Endothelial cell (in vitro differentiated cells): ENCODE measurements around the gene OGA. TPM values are rescaled to one million over a fixed set of nuclear protein-coding genes. Genes with fewer than 3 reads are reported as not detected.

Experiments used
- DNase-seq: peaks from one replicate; pipeline ENCODE4 v3.0.0; 2021; ENCODE audit warnings: low spot score
- H3K27ac Mint-ChIP-seq: one replicate; pipeline ENCODE4 v1.8.0; 2021; ENCODE audit warnings: mixed read lengths, inconsistent platforms; ENCODE audit not compliant: unreplicated experiment
- H3K27me3 Mint-ChIP-seq: one replicate; pipeline ENCODE4 v1.8.0; 2021; ENCODE audit warnings: mild to moderate bottlenecking, moderate library complexity, mixed read lengths, inconsistent platforms; ENCODE audit not compliant: unreplicated experiment
- H3K36me3 Mint-ChIP-seq: one replicate; pipeline ENCODE4 v1.8.0; 2021; ENCODE audit warnings: mild to moderate bottlenecking, low read depth, mixed read lengths, inconsistent platforms; ENCODE audit not compliant: unreplicated experiment
- H3K4me1 Mint-ChIP-seq: one replicate; pipeline ENCODE4 v1.8.0; 2021; ENCODE audit warnings: mild to moderate bottlenecking, mixed read lengths, inconsistent platforms; ENCODE audit not compliant: unreplicated experiment
- H3K4me3 Mint-ChIP-seq: one replicate; pipeline ENCODE4 v1.8.0; 2021; ENCODE audit warnings: mild to moderate bottlenecking, mixed read lengths, inconsistent platforms; ENCODE audit not compliant: unreplicated experiment
- H3K9me3 Mint-ChIP-seq: one replicate; pipeline ENCODE4 v1.8.0; 2021; ENCODE audit warnings: mixed read lengths, inconsistent platforms; ENCODE audit not compliant: unreplicated experiment
- total RNA-seq: library from RNA; stranded (reverse); fragmentation: NEBNext Ultra II Directional; extraction: Animal tissue kit (Norgen Biotek cat#: 25700); gene quantifications from one replicate; pipeline ENCODE4 v1.2.1, GENCODE V29; 2021; ENCODE audit not compliant: unreplicated experiment
- TF ChIP-seq, protein P1 (sequence below): fragments of 200-600 bp; sonication (generic); IDR thresholded peaks from one replicate; pipeline ENCODE4 v1.5.0; 2021; ENCODE audit warnings: antibody characterized with exemption; ENCODE audit not compliant: unreplicated experiment

Gene OGA
- total RNA-seq, 1 donor from 2014 or later = 115 TPM

DNA sequence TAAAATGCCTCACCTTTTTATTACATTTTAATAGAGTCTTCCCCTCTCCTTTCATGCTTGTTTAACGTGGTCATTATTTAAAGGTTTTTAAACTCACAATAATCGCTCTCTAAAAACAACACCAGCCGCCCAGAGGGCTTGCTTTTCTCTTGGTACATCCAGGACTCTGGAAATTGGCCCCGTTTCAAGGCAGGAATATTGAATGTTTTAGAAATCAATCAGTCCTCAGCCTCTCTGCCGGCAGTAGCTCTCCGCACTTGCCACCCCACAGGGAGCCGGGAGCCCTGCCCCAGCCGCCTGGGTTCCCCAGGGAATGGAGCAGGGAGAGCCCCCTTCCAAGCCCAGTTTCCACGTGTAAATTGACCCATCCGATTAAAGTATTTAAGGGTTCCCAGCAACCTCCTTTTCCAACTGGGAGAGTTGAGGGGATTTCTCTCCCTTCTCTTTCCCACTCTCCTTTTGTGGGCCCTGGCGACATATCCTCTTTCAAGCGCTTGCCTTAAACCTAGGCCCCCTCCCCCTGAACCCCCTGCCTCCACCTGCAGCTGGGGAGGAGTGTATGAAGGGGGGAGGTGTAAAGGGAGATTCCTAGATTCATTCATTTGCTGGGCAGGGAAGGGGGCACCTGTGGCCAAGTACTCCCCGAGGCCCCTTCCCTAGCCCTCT is 44.2 kb downstream of the OGA start:
- H3K36me3 Mint-ChIP-seq = no peaks in the 10 kb centered on the region
- H3K4me1 Mint-ChIP-seq = peaks cover 27% of the 10 kb centered on the region
- TF ChIP-seq, protein P1, sequence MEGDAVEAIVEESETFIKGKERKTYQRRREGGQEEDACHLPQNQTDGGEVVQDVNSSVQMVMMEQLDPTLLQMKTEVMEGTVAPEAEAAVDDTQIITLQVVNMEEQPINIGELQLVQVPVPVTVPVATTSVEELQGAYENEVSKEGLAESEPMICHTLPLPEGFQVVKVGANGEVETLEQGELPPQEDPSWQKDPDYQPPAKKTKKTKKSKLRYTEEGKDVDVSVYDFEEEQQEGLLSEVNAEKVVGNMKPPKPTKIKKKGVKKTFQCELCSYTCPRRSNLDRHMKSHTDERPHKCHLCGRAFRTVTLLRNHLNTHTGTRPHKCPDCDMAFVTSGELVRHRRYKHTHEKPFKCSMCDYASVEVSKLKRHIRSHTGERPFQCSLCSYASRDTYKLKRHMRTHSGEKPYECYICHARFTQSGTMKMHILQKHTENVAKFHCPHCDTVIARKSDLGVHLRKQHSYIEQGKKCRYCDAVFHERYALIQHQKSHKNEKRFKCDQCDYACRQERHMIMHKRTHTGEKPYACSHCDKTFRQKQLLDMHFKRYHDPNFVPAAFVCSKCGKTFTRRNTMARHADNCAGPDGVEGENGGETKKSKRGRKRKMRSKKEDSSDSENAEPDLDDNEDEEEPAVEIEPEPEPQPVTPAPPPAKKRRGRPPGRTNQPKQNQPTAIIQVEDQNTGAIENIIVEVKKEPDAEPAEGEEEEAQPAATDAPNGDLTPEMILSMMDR = no peak
- H3K27ac Mint-ChIP-seq = no peak overlapping the region
- no peaks in the 10 kb centered on the region for H3K9me3 Mint-ChIP-seq
- no peak for DNase-seq
- H3K27me3 Mint-ChIP-seq = peaks cover 13% of the 10 kb centered on the region
- no peak overlapping the region for H3K4me3 Mint-ChIP-seq

DNA sequence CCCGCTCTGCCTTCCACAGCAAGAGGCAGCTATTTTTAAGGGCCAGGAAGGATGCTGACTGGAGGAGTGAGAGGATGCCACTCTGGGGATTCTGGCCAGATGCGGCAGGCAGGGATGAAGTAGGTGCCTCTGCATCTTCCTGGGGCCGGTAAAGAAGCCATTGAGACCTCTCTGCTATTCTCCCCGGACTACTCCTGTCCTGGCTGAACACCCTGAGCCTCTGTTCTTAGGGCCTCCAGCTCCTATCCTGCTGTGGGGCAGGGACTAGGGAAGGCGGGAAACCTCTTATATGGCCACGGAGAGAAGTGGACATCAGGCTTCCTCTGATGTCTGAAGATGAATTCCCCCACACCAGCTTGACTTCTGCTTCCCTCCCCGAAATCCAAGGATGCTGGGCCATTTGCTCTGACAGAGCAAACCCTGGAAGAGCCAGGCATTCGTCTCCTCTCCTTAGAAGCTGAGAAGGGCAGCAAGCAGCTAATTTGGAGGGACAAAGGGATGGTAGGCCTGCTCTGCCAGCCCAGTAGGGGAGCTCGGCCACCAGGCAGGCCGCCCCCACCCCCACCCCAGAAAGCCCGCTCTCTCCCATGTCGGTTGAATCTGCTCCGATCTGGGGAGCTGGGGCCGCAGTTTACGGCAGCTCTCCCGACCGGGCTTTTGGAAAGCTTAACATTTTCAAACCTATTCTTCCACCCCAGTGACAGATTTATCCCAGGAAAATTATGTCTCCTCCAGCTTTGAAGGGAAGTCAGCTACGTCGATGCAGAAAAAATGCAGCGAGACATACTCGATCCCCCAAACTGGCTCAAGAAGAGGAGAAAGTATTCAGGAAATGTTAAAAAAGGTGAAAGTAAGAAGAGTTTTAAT is 45.1 kb downstream of the OGA start:
- DNase-seq = no peak
- TF ChIP-seq, protein P1 = no peak
- Mint-ChIP-seq H3K4me3 (no peak overlapping the region), H3K36me3 (no peaks in the 10 kb centered on the region), H3K4me1 (peaks cover 25% of the 10 kb centered on the region), H3K27me3 (peaks cover 10% of the 10 kb centered on the region), H3K27ac (no peak overlapping the region), H3K9me3 (no peaks in the 10 kb centered on the region)

DNA sequence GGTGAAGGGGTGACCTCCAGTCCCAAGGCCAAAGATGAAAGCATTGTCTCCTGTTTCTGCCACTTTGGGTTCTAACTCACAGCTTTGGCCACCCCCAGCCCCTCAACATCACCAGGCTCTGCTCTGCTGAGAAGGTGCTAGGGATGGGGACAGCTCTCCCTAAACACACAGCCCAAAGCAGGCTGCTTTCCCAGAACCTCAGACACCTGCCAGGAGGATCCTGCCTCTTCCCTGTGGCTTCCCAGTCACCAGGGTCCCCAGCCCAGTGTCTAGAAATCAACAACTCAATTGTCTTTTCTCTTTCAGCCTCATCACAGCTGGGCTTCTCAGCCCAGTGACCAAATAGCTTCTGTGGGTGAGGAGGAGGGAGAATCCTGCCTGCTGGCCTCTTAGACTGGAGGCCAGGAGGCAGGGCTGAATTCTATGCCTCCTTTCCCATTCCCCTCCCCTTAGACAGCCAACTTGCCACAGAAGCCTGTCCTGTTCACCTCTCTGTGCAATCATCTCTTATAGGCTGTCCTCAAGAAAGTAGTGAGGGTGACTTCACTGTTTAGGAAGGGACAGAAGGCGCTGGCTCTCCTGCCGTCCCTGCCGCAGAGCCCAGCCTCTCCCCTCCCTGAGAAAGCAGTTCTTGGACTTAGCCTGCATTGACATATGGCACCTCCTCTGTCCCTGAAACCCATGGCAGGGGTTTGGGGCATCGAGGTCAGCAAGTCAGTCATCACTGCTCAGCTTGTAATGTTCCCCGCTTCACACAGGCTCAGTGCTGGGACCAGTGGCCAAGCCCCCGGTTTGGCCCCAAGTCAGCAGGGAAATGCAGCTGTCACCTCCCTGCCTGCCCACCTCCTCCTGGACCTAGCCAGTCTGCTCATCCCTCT is 46.0 kb downstream of the OGA start:
- Mint-ChIP-seq H3K4me3 (no peak overlapping the region), H3K36me3 (no peaks in the 10 kb centered on the region), H3K27ac (no peak overlapping the region), H3K4me1 (peaks cover 20% of the 10 kb centered on the region), H3K27me3 (peaks cover 6% of the 10 kb centered on the region), H3K9me3 (no peaks in the 10 kb centered on the region)
- no peak for DNase-seq
- TF ChIP-seq, protein P1 = no peak

- no peak for DNase-seq
- H3K4me3 Mint-ChIP-seq = no peak overlapping the region
- no peaks in the 10 kb centered on the region for H3K36me3 Mint-ChIP-seq
- no peak overlapping the region for H3K27ac Mint-ChIP-seq
- no peaks in the 10 kb centered on the region for H3K9me3 Mint-ChIP-seq
- peaks cover 5% of the 10 kb centered on the region for H3K27me3 Mint-ChIP-seq
- H3K4me1 Mint-ChIP-seq = peaks cover 19% of the 10 kb centered on the region
- TF ChIP-seq, protein P1 = no peak
Measured at GRCh38 chr10:101771380-101771779, 46.9 kb downstream of the OGA start.
